Erythroblast (primary cell): ENCODE data around the gene RNF220.
"Not testable (repeated sequence)": the region's sequence is repeated elsewhere in the genome, so short reads cannot be mapped to it uniquely, and the experiment has no call there.

Experiments used
- GATA1 ChIP-seq: IDR thresholded peaks from 2 replicates; pipeline ENCODE4 v1.6.1; 2011; ENCODE audit warnings: low read depth, mild to moderate bottlenecking, control low read depth, low read length, moderate library complexity
- POLR2A ChIP-seq: IDR thresholded peaks from 2 replicates; pipeline ENCODE4 v1.6.1; 2011; ENCODE audit warnings: mild to moderate bottlenecking, low read length

DNA sequence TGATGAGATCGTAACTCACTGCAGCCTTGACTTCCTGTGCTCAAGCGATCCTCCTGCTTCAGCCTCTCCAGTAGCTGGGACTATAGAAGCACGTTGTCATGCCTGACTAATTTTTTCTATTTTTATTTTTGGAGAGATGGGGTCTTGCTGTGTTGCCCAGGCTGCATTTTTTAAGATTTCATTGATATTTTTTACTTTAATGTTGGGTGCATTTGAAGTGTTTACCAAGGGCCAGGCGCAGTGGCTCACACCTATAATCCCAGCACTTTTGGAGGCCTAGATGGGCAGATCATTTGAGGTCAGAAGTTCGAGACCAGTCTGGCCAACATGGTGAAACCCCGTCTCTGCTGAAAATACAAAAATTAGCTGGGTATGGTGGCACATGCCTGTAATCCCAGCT lies 97.8 kb downstream of the RNF220 start:
- TF ChIP-seq POLR2A, GATA1: not testable (repeated sequence)
